Mucosa of descending colon (tissue), 3 donors: Measurements from ENCODE around the gene SZT2. TPM values are rescaled to one million over a fixed set of nuclear protein-coding genes. Genes with fewer than 3 reads are reported as not detected.

Experiments
- ATAC-seq: fragments of 200-7000 bp; cut with Tn5 transposase; one replicate; pipeline ENCODE4 v1.9.1; 2020; ENCODE audit warnings: mild to moderate bottlenecking, moderate library complexity
- DNase-seq, 3 donors: peaks; one replicate each; pipeline ENCODE4 v3.0.0-alpha.2; 2020
- H3K36me3 ChIP-seq: fragments of 200-600 bp; one replicate; pipeline ENCODE4 v1.8.0; 2021; ENCODE audit warnings: low read depth, mild to moderate bottlenecking
- H3K4me1 ChIP-seq: fragments of 200-600 bp; one replicate; pipeline ENCODE4 v1.8.0; 2021; ENCODE audit warnings: low read depth, mild to moderate bottlenecking
- H3K4me3 ChIP-seq: fragments of 200-600 bp; one replicate; pipeline ENCODE4 v1.8.0; 2021; ENCODE audit warnings: mild to moderate bottlenecking
- H3K9me3 ChIP-seq: fragments of 200-600 bp; one replicate; pipeline ENCODE4 v1.8.0; 2021; ENCODE audit warnings: mild to moderate bottlenecking
- intact Hi-C, 2 donors: fragments of 100-400 bp; cut with DNase I in 1 of 2; cut with micrococcal nuclease in 1 of 2; formaldehyde crosslinking; loops; one replicate each; pipeline versions ENCODE4 v1.11.0 to v1.11.1; 2022; cut with DNase I, micrococcal nuclease
- total RNA-seq, 3 donors: library from RNA; stranded (reverse); fragmentation: NEBNext Ultra II Directional in 2 of 3; extraction: Animal tissue kit (Norgen Biotek cat#: 25700) in 2 of 3; gene quantifications; one replicate each; pipeline versions ENCODE4 v1.2.1 to v1.2.4, GENCODE V29; 2021 to 2023
- TF ChIP-seq, protein P1 (sequence below): fragments of 200-600 bp; IDR thresholded peaks from one replicate; pipeline ENCODE4 v1.8.0; 2022; ENCODE audit warnings: antibody characterized with exemption, mild to moderate bottlenecking
- donor health status: DM: no; HTN: no; CAD: no; lungs with moderate emphysema.
- donor health status: DM: no; HTN: no; CAD: no.
- donor health status: DM: no; HTN: yes; CAD: no.

SZT2 gene
- total RNA-seq, 3 donors from 2014 or later = 61.7 to 93.6 (median 75.4) TPM

GRCh38 chr1:43358746-43359693, 30.7 kb upstream of the SZT2 start, which contains the start of gene CDC20:
Gene CDC20 (plus strand): TSS chr1:43358981. CDS start chr1:43359216, 235 bp downstream.
- intact Hi-C loops = no loop called here

DNA sequence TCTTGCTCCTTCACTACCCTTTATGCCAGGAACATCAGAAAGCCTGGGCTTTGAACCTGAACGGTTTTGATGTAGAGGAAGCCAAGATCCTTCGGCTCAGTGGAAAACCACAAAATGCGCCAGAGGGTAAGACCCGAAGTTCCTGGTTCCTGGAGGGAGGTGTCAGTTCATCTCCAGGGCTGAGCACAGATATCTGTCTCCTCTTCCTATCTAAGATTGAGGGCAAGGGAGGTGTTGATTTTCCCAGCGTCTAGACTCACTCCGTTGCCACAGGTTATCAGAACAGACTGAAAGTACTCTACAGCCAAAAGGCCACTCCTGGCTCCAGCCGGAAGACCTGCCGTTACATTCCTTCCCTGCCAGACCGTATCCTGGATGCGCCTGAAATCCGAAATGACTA, 30.0 kb upstream of the SZT2 start:
- intact Hi-C loops = no loop called here
- TF ChIP-seq, protein P1, sequence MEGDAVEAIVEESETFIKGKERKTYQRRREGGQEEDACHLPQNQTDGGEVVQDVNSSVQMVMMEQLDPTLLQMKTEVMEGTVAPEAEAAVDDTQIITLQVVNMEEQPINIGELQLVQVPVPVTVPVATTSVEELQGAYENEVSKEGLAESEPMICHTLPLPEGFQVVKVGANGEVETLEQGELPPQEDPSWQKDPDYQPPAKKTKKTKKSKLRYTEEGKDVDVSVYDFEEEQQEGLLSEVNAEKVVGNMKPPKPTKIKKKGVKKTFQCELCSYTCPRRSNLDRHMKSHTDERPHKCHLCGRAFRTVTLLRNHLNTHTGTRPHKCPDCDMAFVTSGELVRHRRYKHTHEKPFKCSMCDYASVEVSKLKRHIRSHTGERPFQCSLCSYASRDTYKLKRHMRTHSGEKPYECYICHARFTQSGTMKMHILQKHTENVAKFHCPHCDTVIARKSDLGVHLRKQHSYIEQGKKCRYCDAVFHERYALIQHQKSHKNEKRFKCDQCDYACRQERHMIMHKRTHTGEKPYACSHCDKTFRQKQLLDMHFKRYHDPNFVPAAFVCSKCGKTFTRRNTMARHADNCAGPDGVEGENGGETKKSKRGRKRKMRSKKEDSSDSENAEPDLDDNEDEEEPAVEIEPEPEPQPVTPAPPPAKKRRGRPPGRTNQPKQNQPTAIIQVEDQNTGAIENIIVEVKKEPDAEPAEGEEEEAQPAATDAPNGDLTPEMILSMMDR = no peak
- peaks cover 26% of the 10 kb centered on the region for H3K4me1 ChIP-seq
- H3K36me3 ChIP-seq = no peaks in the 10 kb centered on the region
- no peaks in the 10 kb centered on the region for H3K9me3 ChIP-seq
- H3K4me3 ChIP-seq = no peak overlapping the region
- no peak for DNase-seq
- no peak for ATAC-seq

More at GRCh38 chr1:43358746-43359693, 30.7 kb upstream of the SZT2 start, which contains the start of gene CDC20:
- H3K9me3 ChIP-seq = no peaks in the 10 kb centered on the region
- TF ChIP-seq, protein P1 = no peak
- H3K4me1 ChIP-seq = peaks cover 22% of the 10 kb centered on the region
- peak within 1 kb of the TSS; percentile 1 for H3K4me3 ChIP-seq
- ATAC-seq (peak; percentile 96), DNase-seq (peak; percentile 99 to 100 (median 99))
- no peaks in the 10 kb centered on the region for H3K36me3 ChIP-seq

- H3K4me1 ChIP-seq = peaks cover 30% of the 10 kb centered on the region
- H3K4me3 ChIP-seq = no peak overlapping the region
- no peaks in the 10 kb centered on the region for H3K36me3 ChIP-seq
- H3K9me3 ChIP-seq = no peaks in the 10 kb centered on the region
- ATAC-seq (no peak), DNase-seq (no peak)
- intact Hi-C loops = no loop called here
- TF ChIP-seq, protein P1 = no peak
Measured at GRCh38 chr1:43360616-43361015, 29.1 kb upstream of the SZT2 start.

- no peak overlapping the region for H3K4me3 ChIP-seq
- peak in 2 of 3 donors; percentile 53 to 57 for DNase-seq
Measured at GRCh38 chr1:43363283-43363934, 26.3 kb upstream of the SZT2 start.

DNA sequence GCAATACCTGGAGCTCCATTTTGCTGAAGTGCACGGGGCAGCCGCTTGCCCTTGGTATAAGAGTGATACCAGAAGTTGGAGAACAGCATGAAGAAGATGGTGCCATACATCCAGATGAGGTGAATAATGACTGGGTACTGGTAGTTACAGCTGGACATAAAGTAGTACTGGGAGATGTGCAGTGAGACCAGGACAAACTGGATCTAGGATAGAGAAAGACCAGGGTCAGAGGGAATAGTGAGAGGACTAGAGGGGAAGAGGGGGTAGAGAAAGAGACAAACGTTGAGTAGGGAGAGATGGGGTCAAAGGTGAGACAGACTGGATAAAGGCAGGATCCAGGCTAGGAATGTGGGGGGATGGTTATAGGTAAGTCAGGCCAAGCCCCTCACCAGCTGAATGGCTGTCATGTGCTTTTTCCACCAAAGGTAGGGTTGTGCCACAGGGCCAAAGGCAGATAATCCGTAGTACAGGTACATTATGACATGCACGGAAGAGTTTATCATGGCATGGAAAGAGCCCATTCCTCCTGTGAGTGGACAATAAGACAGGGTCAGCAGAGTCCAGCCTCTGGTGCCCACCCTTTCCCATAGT, 25.7 kb upstream of the SZT2 start:
- Histone ChIP-seq H3K4me1 (peaks cover 37% of the 10 kb centered on the region), H3K4me3 (no peak overlapping the region), H3K36me3 (no peaks in the 10 kb centered on the region), H3K9me3 (no peaks in the 10 kb centered on the region)
- ATAC-seq = no peak
- DNase-seq = no peak
- TF ChIP-seq, protein P1 = no peak
- intact Hi-C loops = no loop called here

More at GRCh38 chr1:43363283-43363934, 26.3 kb upstream of the SZT2 start:
- Histone ChIP-seq H3K9me3 (no peaks in the 10 kb centered on the region), H3K36me3 (no peaks in the 10 kb centered on the region), H3K4me1 (peaks cover 33% of the 10 kb centered on the region)
- ATAC-seq = no peak
- intact Hi-C loops = no loop called here
- TF ChIP-seq, protein P1 = no peak
